HAP-1 (cell line): ENCODE measurements around the gene DMGDH.

Experiments
- DNase-seq, 2 experiments: peaks; one replicate each; pipeline ENCODE4 v3.0.0-alpha.2; 2016 to 2020; ENCODE audit warnings: low spot score in 2 of 2
- H3K27me3 ChIP-seq: fragments of 250-450 bp; sonication (Bioruptor Pico); 2 replicates; pipeline ENCODE4 v1.5.1; 2020; ENCODE audit warnings: low read depth, mild to moderate bottlenecking, moderate library complexity
- H3K36me3 ChIP-seq: fragments of 250-450 bp; sonication (Bioruptor Pico); replicated peaks from 2 replicates; pipeline ENCODE4 v1.5.1; 2020; ENCODE audit warnings: mild to moderate bottlenecking
- H3K4me1 ChIP-seq: fragments of 250-450 bp; sonication (Bioruptor Pico); 2 replicates; pipeline ENCODE4 v1.5.1; 2020; ENCODE audit warnings: mild to moderate bottlenecking
- H3K4me3 ChIP-seq: fragments of 250-450 bp; sonication (Bioruptor Pico); 2 replicates; pipeline ENCODE4 v1.5.1; 2020; ENCODE audit warnings: mild to moderate bottlenecking, moderate library complexity
- H3K9me3 ChIP-seq: fragments of 250-450 bp; sonication (Bioruptor Pico); 2 replicates; pipeline ENCODE4 v1.5.1; 2020; ENCODE audit warnings: mild to moderate bottlenecking, moderate library complexity
- in situ Hi-C: fragments of 300-500 bp; cut with MboI; formaldehyde crosslinking; loops from 3 replicates; pipeline ENCODE4 v1.14.3; 2020; ENCODE audit warnings: low sequenced_read_pairs, inconsistent platforms, mixed read lengths

Gene DMGDH

DNA sequence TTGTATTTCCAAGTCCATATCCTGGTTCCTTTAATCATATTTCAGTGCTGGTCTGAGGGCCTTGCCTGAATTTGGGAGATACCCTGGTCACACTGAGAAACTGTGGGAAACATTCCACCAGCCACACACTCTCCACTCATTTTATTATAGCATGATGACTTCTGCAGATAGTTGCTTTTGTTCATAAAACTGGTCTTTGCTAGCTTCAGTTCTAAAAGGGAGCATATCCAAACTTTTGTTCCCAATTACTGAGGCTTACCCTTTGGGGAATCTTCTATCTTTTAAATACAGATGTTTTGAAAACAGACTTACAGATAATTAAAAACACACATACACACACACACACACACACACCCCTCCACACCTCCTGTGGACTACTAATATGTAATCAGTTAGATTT lies 21.0 kb downstream of the DMGDH start:
- Histone ChIP-seq H3K36me3 (no peaks in the 10 kb centered on the region), H3K4me3 (no peak overlapping the region), H3K4me1 (no peaks in the 10 kb centered on the region), H3K27me3 (peaks cover 2% of the 10 kb centered on the region; the same call in 1 of the 2 replicates), H3K9me3 (no peaks in the 10 kb centered on the region; the same call in 1 of the 2 replicates)
- no peak for DNase-seq
- in situ Hi-C loops, result no loop called here

DNA sequence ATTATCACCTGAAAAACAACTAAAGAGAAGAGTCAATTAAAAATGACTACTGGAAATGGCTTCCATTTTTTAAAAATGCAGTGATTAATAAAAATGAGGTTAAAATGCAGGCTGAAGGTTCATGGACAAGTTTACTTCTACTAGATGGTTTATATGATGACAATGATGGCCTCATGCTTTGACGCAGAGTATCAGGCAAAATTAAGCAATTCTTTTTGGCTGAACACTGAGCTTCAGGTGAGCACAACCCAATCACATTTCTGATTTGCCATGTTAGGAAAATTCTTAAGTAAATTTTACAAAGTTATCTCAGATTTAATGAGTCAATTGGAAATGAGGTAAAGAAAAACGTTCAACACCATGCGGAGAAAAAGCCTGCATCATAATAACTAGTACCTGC lies 22.3 kb downstream of the DMGDH start:
- peaks cover 2% of the 10 kb centered on the region; the same call in 1 of the 2 replicates for H3K27me3 ChIP-seq
- H3K4me3 ChIP-seq, result no peak overlapping the region
- in situ Hi-C loops, result no loop called here
- no peaks in the 10 kb centered on the region for H3K36me3 ChIP-seq
- H3K4me1 ChIP-seq, result no peaks in the 10 kb centered on the region
- no peak for DNase-seq
- H3K9me3 ChIP-seq, result no peaks in the 10 kb centered on the region; the same call in 1 of the 2 replicates

DNA sequence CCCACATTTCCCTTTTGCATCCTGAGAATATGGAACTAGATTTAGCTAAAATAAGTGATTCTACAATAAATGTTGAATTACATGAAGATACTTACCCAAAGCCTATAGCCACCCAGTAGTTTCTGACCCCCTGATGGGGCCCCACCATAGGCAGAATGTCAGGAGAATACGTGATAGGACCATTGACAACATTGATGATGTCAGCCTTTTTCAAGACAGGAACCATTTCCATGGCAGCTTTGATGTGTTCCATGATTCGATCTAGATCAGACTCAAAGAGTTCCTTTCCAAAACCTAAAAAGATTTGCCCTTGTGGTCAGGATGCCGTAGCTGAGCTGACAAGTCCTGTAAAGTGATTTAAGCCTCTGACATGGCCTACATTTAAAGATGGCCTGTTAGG lies 27.3 kb downstream of the DMGDH start:
- no peak overlapping the region for H3K4me3 ChIP-seq
- no peaks in the 10 kb centered on the region for H3K27me3 ChIP-seq
- no peak for DNase-seq
- in situ Hi-C loops, result no loop called here
- no peaks in the 10 kb centered on the region for H3K9me3 ChIP-seq
- H3K4me1 ChIP-seq, result no peaks in the 10 kb centered on the region
- H3K36me3 ChIP-seq, result no peaks in the 10 kb centered on the region

DNA sequence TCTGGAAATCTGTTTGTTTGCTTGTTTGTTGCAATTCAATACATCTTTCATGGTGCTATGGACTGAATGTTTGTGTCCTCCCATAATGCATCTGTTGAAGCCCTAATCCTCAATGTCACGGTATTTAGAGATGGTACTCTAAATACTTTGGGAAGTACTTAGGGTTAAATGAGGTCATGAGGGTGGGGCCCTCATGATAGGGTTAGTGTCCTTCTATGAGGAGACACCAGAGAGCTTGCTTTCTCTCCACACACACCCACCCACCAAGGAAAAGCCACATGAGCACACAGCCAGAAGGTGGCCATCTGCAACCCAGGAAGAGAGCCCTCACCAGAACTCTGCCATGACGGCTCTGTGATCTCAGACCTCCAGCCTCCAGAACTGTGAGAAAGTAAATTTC lies 32.7 kb downstream of the DMGDH start:
- Histone ChIP-seq H3K9me3 (no peaks in the 10 kb centered on the region), H3K36me3 (no peaks in the 10 kb centered on the region), H3K4me3 (no peak overlapping the region), H3K27me3 (no peaks in the 10 kb centered on the region), H3K4me1 (no peaks in the 10 kb centered on the region)
- no peak for DNase-seq
- in situ Hi-C loops, result no loop called here

DNA sequence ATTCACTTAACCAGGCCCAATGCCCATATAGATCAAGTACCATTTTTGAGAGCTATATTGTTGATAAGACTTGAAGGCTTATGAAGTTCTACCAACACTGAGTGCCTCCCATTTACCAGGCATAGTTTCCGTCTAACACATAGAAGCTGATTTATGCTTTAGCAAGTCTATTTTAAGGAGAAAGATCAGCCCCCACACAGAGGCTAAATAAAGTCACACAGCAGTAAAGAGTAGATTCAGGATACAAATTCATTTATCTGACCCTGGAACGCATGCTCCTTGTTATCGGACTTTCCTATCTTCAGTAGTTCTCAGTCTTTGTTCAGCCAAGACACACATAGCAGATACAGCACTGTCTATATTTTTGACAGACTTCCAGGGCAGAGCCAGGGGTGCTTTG lies 34.2 kb downstream of the DMGDH start:
- in situ Hi-C loops, result no loop called here
- Histone ChIP-seq H3K4me3 (no peak overlapping the region), H3K27me3 (no peaks in the 10 kb centered on the region), H3K9me3 (no peaks in the 10 kb centered on the region), H3K4me1 (no peaks in the 10 kb centered on the region), H3K36me3 (no peaks in the 10 kb centered on the region)
- no peak for DNase-seq

DNA sequence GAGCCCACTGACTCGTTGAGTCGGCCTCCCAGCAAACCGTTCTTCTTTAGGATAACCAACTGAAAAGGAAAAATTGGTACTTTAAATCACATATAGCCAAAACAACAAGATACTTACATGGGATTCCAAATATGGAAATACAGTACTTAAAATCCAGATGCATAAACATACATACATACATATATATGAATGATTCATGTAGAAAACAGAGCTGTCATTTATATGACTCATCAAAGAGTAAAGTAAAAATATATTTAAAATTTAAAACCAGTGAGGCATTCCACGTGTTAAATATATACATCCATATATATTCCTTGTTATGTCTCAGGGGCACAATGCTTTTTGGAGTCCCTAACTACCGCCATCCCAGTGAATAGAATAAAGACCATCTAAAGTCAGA lies 36.7 kb downstream of the DMGDH start:
- DNase-seq, result no peak
- Histone ChIP-seq H3K4me3 (no peak overlapping the region), H3K4me1 (no peaks in the 10 kb centered on the region), H3K36me3 (no peaks in the 10 kb centered on the region), H3K9me3 (no peaks in the 10 kb centered on the region), H3K27me3 (peaks cover 7% of the 10 kb centered on the region; the same call in 1 of the 2 replicates)
- in situ Hi-C loops, result no loop called here

DNA sequence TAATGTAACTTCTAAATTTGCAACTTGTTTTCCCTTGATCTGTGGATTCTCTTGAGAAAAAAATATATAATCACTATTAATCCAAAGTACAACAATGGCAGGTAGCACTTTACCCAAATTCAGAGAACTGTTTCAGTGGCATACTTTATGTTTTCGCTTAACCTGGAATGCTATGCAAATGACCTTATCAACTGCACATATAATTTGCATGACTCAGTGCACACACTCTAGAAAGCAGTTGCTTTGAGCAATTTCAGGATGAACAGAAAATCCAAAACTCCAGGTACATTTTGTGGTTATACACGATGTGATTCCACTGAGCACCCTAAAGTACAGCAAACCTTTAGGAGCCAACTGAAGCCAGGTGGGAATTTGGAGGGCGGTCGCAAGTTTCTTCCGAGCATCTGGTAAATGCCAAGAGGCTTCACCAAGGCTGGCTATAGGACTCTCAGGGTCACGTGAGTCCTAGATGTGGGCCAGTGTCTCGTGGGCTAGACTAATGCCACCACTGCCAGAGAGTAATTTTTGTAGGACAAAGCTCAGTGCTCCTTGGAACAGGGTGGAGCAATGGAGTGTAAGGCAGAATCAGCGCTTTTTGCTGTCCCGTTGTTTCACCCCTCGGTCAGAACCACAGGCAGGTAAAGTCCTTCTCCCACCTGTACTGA lies 37.3 kb downstream of the DMGDH start:
- in situ Hi-C loops, result no loop called here
- no peak for DNase-seq
- peaks cover 7% of the 10 kb centered on the region; the same call in 1 of the 2 replicates for H3K27me3 ChIP-seq
- H3K36me3 ChIP-seq, result no peaks in the 10 kb centered on the region
- H3K4me3 ChIP-seq, result no peak overlapping the region
- no peaks in the 10 kb centered on the region for H3K9me3 ChIP-seq
- H3K4me1 ChIP-seq, result no peaks in the 10 kb centered on the region

DNA sequence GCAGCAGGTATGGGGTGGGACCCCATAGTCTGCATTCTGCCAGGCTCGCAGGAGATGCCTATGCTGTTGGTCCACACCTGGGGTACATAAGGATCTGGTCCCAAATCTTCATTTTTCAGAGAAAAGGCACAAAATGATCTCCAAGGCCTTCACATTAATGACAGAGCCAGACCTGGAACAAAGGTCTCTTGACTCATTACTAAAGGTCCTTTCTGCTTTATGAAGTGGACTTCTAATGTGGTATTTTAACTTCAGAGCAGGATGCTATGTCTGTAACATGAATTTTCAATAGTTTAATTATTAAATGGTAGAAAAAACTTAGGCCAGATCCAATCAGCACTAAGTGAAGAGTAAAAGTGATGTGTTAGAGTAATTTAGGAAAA lies 38.0 kb downstream of the DMGDH start:
- Histone ChIP-seq H3K4me1 (no peaks in the 10 kb centered on the region), H3K9me3 (no peaks in the 10 kb centered on the region), H3K27me3 (peaks cover 7% of the 10 kb centered on the region; the same call in 1 of the 2 replicates), H3K4me3 (no peak overlapping the region), H3K36me3 (no peaks in the 10 kb centered on the region)
- DNase-seq, result no peak
- in situ Hi-C loops, result no loop called here

DNA sequence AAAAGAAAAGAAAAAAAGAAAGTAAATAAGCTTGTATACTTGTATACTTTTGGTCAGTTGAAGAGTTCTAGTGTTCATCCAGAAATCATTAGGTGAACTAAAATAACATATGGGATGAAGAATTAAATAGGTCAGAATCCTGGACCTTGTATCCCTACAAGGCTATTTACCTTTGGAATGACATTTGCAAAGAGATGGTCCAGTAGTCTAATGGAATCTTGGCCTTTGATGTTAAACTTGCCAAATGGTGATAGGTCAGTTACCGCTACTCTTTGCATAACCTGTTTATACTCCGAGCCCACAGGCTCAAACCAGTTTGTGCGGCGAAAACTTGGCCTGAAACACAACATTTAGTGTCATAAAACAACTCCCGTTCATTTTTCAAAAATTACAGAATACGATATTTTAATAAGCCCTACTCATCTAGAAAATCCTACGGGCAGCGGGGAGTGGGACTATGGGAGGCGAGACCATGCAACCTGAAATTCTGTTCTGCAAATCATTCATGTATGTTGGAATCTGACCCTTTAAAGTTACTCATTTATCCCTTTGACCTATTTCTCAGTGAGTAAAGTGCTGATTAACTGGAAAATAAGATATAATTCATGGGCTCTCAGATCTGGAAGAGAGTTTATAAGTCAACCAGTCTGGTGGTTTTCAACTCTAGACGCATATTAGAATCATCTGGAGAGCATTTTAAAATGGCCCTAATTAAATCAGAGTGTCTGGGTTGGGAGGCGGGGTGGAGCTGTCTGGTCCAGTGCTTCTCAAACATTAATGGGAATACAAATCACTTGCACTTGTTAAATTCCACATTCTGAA lies 38.6 kb downstream of the DMGDH start:
- H3K27me3 ChIP-seq, result peaks cover 7% of the 10 kb centered on the region; the same call in 1 of the 2 replicates
- H3K4me3 ChIP-seq, result no peak overlapping the region
- in situ Hi-C loops, result no loop called here
- H3K36me3 ChIP-seq, result no peaks in the 10 kb centered on the region
- H3K9me3 ChIP-seq, result no peaks in the 10 kb centered on the region
- H3K4me1 ChIP-seq, result no peaks in the 10 kb centered on the region
- no peak for DNase-seq

DNA sequence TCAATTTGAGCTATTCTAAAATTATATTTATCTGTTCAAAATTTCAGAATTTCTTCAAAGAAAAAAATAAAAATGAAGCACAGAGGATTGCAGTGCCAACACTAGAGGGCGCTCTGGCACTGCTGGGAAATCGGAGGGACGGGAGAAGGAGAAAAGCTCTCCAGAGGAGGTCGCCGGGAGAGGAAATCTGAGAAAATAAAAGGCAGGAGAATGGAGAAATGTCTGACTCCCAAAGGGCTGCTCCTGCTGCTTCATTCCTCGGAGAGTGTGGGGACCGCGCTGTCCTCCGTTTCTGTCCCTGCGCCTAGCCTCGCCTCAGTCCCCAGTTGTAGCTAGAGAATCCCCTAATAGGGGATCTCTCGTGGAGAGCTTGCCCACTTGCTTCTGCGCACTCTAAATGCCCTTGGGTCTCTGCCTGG lies 44.4 kb downstream of the DMGDH start:
- Histone ChIP-seq H3K4me1 (peaks cover 25% of the 10 kb centered on the region), H3K9me3 (no peaks in the 10 kb centered on the region), H3K36me3 (no peaks in the 10 kb centered on the region), H3K4me3 (no peak overlapping the region), H3K27me3 (peaks cover 27% of the 10 kb centered on the region)
- DNase-seq, result peak; percentile 70 to 84
- in situ Hi-C loops, result loop anchor here (10.0 kb wide), 1 partner anchor 440 kb away; no protein-coding TSS in a partner anchor

DNA sequence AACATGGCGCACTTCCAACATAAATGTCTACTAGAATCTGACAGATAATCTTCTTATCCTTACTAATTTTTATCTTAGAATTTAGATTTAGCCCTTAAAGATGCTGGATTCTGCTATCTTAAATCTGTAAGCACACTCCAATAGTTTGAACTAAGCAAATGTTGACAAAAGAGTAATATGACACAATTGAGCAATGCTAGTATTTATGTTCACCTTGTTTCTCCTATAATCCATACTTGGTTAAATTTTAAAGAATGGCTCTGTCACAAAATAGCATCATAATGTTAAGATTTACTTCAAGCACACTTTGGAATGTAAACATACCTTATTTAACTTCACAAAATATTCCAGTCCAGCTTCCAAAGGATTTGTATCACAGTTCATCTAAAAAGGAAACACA lies 45.5 kb downstream of the DMGDH start:
- no peak overlapping the region for H3K4me3 ChIP-seq
- DNase-seq, result no peak
- no peaks in the 10 kb centered on the region for H3K9me3 ChIP-seq
- in situ Hi-C loops, result loop anchor here (5.0 to 10.0 kb wide), 3 partner anchors 108 to 1053 kb away; no protein-coding TSS in a partner anchor
- no peaks in the 10 kb centered on the region for H3K36me3 ChIP-seq
- H3K4me1 ChIP-seq, result peaks cover 25% of the 10 kb centered on the region
- H3K27me3 ChIP-seq, result peaks cover 31% of the 10 kb centered on the region

DNA sequence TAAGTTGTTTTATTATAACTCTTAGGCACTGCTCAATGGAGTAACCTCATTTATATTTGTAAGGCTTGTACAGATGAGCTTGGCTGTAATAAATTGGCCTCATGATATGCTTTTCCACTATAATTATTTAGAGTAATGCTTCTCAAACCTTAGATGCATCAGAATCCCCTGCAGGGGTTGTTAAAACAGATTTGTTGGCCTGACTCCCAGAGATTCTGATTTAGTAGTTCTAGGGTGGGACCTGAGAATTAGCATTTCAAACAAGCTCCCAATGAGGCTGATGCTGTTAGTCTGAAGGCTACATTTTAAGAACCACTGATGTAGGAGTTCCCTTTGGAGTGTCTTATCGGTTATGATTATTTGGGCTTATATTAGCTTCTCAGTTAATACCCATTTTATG lies 46.1 kb downstream of the DMGDH start:
- Histone ChIP-seq H3K9me3 (no peaks in the 10 kb centered on the region), H3K27me3 (peaks cover 30% of the 10 kb centered on the region), H3K4me3 (no peak overlapping the region), H3K36me3 (no peaks in the 10 kb centered on the region), H3K4me1 (peaks cover 25% of the 10 kb centered on the region)
- DNase-seq, result peak; percentile 17 to 32
- in situ Hi-C loops, result loop anchor here (5.0 to 10.0 kb wide), 3 partner anchors 109 to 1054 kb away; no protein-coding TSS in a partner anchor

DNA sequence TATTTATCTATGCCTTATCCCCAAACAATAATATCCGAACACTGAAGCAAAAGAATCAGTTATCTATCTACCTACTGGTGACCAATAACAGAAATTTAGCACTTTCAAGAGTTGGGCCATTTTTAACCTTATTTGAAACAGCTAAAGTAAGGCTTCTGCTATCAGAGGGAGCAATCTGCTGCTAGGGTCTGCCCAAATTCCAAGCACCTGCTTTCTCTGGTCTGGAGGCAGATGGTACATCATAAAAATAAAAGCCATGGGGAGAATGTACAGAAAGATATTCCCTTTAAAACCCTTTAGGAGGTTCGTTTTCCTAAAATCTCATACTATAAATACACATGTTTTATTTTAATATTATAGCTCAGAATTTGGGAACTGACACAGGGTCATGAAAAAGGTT lies 46.7 kb downstream of the DMGDH start:
- no peaks in the 10 kb centered on the region for H3K36me3 ChIP-seq
- DNase-seq, result no peak
- H3K27me3 ChIP-seq, result peaks cover 34% of the 10 kb centered on the region
- in situ Hi-C loops, result loop anchor here (5.0 to 10.0 kb wide), 3 partner anchors 110 to 1055 kb away; no protein-coding TSS in a partner anchor
- peaks cover 25% of the 10 kb centered on the region for H3K4me1 ChIP-seq
- no peaks in the 10 kb centered on the region for H3K9me3 ChIP-seq
- H3K4me3 ChIP-seq, result no peak overlapping the region

DNA sequence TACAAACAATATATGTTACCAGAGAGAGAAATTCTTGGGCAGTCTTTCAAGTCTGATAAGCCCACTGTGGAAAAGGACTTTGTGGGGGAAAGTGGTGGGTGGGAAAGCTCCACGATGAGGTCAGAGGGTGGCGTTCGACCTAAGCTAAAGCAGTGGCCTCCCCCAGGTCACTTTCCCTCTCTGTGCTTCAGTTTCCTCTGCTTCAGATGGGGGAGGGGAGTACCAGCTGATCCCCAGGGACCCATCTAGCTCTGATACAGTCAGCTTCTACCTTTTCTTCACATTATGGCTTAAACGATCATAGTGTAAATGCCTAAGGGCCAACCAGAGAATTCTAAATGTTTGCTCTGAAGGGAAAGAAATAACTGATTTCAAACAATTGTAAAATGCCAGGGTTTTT lies 47.7 kb downstream of the DMGDH start:
- in situ Hi-C loops, result loop anchor here (5.0 to 10.0 kb wide), 3 partner anchors 111 to 1056 kb away; no protein-coding TSS in a partner anchor
- peaks cover 25% of the 10 kb centered on the region for H3K4me1 ChIP-seq
- peak in 1 of 2 experiments; percentile 47 for DNase-seq
- H3K9me3 ChIP-seq, result no peaks in the 10 kb centered on the region
- H3K4me3 ChIP-seq, result no peak overlapping the region
- peaks cover 42% of the 10 kb centered on the region for H3K27me3 ChIP-seq
- no peaks in the 10 kb centered on the region for H3K36me3 ChIP-seq
